ENCODE results near the gene IFT80. TPM values are rescaled to one million over a fixed set of nuclear protein-coding genes. Genes with fewer than 3 reads are reported as not detected.
A peak's percentile ranks its signal among the peaks of the same experiment; 100 is the strongest.

IFT80 gene
- total RNA-seq, 2 donors from 2014 or later: 13.8 to 14.1 TPM

GRCh38 chr3:160427832-160428424 is 28.9 kb upstream of the IFT80 start:
- Histone ChIP-seq H3K4me3 (no peak overlapping the region), H3K36me3 (peaks cover 67% of the 10 kb centered on the region), H3K27ac (no peak overlapping the region), H3K27me3 (no peaks in the 10 kb centered on the region), H3K4me1 (no peaks in the 10 kb centered on the region), H3K9me3 (no peaks in the 10 kb centered on the region)
- TF ChIP-seq CTCF (IDR thresholded peaks at IDR 0.05): no peak
- no peak for DNase-seq (ENCODE audit: low spot score)

DNA sequence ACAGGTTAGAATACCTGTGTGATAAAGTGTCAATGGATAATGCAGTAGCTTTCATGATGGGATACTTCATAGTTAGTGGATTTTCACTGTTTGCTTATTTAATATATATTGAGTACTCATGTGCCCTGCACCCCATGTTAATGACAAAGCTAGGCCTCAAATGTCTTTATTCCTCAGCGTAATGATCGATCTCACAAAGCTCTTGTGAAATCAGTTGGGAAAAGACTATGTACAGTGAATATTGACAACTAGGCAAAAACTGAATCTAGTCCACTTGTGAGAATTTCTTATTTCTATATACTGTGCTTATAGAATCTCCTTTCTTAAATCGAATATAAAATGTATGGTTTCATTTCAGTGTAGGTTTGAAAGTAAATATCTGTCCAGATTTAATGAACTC is 18.3 kb upstream of the IFT80 start:
- no peak for DNase-seq (ENCODE audit: low spot score)
- Histone ChIP-seq H3K4me3 (no peak overlapping the region), H3K27ac (no peak overlapping the region), H3K4me1 (no peaks in the 10 kb centered on the region), H3K27me3 (no peaks in the 10 kb centered on the region), H3K9me3 (no peaks in the 10 kb centered on the region), H3K36me3 (peaks cover 18% of the 10 kb centered on the region)
- no peak for TF ChIP-seq CTCF (IDR thresholded peaks at IDR 0.05)

- no peak for DNase-seq (ENCODE audit: low spot score)
- peak; percentile 88 to 90 for TF ChIP-seq CTCF (IDR thresholded peaks at IDR 0.05)
- no peak overlapping the region for H3K27ac ChIP-seq
- H3K4me1 ChIP-seq: no peaks in the 10 kb centered on the region
- H3K27me3 ChIP-seq: no peaks in the 10 kb centered on the region
- no peak overlapping the region for H3K4me3 ChIP-seq
- no peaks in the 10 kb centered on the region for H3K9me3 ChIP-seq
- peaks cover 13% of the 10 kb centered on the region for H3K36me3 ChIP-seq
Observed at GRCh38 chr3:160413613-160414248, 14.7 kb upstream of the IFT80 start.

DNA sequence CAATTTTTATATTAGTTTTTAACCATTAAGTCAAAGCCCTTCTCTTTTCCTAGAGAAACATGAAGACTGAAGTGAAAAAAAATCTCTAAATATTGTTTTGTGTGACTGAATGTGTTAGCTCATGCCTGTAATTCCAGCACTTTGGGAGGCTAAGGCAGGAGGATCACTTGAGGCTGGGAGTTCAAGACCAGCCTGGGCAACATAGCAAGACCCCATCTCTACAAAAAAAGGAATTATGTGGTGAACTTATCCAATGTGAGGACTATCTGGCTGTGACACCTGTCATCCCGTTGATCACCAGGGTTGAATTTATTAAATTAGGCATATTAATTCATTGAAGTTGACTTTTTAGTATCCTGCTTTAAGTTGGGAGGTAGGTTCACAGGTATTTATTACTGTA is 13.5 kb upstream of the IFT80 start:
- Histone ChIP-seq H3K27ac (no peak overlapping the region), H3K36me3 (peaks cover 3% of the 10 kb centered on the region), H3K4me3 (no peak overlapping the region), H3K27me3 (no peaks in the 10 kb centered on the region), H3K4me1 (no peaks in the 10 kb centered on the region), H3K9me3 (no peaks in the 10 kb centered on the region)
- no peak for TF ChIP-seq CTCF (IDR thresholded peaks at IDR 0.05)
- DNase-seq (ENCODE audit: low spot score): no peak

GRCh38 chr3:160409812-160410610 is 11.0 kb upstream of the IFT80 start:
- Histone ChIP-seq H3K27me3 (no peaks in the 10 kb centered on the region), H3K27ac (no peak overlapping the region), H3K4me1 (no peaks in the 10 kb centered on the region), H3K4me3 (no peak overlapping the region), H3K36me3 (no peaks in the 10 kb centered on the region), H3K9me3 (no peaks in the 10 kb centered on the region)
- TF ChIP-seq CTCF (IDR thresholded peaks at IDR 0.05): no peak
- no peak for DNase-seq (ENCODE audit: low spot score)
